Loucy (cell line): ENCODE results near the gene CAPN2.

Source experiments
- EZH2phosphoT487 ChIP-seq: fragments of 200-600 bp; IDR thresholded peaks from 2 replicates; pipeline ENCODE4 v1.6.1; 2018; ENCODE audit warnings: antibody characterized with exemption, mild to moderate bottlenecking, moderate library complexity, borderline replicate concordance
- TF ChIP-seq, protein P1 (sequence below): fragments of 200-600 bp; sonication (generic); conservative IDR thresholded peaks from 2 replicates; pipeline ENCODE4 v1.5.1; 2014; ENCODE audit warnings: mild to moderate bottlenecking, antibody characterized with exemption, low read length

DNA sequence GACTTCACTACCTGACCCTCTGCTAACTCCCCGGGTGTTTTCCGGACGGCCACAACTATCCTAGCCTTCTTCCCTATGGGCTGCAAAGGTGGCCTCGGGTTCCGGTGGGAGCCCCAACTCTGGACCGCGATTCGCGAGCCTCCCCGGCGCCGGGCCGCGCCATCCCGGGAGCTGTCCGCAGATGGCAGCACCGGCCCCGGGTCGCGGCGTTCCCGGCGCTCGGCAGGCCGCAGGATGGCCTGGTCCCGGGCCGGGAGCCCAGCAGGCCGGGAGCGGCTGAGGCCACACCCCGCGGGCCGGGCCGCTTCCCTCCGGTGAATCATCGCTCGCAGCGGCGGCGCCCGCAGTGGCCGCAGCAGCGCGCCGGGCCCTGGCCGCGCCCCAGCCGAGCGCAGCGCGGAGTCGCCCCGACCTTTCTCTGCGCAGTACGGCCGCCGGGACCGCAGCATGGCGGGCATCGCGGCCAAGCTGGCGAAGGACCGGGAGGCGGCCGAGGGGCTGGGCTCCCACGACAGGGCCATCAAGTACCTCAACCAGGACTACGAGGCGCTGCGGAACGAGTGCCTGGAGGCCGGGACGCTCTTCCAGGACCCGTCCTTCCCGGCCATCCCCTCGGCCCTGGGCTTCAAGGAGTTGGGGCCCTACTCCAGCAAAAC is at the start of gene CAPN2:
- TF ChIP-seq, protein P1, sequence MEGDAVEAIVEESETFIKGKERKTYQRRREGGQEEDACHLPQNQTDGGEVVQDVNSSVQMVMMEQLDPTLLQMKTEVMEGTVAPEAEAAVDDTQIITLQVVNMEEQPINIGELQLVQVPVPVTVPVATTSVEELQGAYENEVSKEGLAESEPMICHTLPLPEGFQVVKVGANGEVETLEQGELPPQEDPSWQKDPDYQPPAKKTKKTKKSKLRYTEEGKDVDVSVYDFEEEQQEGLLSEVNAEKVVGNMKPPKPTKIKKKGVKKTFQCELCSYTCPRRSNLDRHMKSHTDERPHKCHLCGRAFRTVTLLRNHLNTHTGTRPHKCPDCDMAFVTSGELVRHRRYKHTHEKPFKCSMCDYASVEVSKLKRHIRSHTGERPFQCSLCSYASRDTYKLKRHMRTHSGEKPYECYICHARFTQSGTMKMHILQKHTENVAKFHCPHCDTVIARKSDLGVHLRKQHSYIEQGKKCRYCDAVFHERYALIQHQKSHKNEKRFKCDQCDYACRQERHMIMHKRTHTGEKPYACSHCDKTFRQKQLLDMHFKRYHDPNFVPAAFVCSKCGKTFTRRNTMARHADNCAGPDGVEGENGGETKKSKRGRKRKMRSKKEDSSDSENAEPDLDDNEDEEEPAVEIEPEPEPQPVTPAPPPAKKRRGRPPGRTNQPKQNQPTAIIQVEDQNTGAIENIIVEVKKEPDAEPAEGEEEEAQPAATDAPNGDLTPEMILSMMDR: peak; percentile 53
- no peak for TF ChIP-seq EZH2phosphoT487
